ENCODE data around the gene HHIP.

Gene HHIP

GRCh38 chr4:144653781-144654545, 8.0 kb downstream of the HHIP start:
- no peak overlapping the region for H3K27ac ChIP-seq
- no peak for DNase-seq (ENCODE audit: low read depth, low spot score)

- DNase-seq (ENCODE audit: low read depth, low spot score) = no peak
Measured at GRCh38 chr4:144655491-144655890, 9.5 kb downstream of the HHIP start.

GRCh38 chr4:144656850-144657249, 10.9 kb downstream of the HHIP start:
- H3K27ac ChIP-seq = no peak overlapping the region
- DNase-seq (ENCODE audit: low read depth, low spot score) = no peak

More at GRCh38 chr4:144655491-144655890, 9.5 kb downstream of the HHIP start:
- H3K27ac ChIP-seq = no peak overlapping the region

- no peak overlapping the region for H3K27ac ChIP-seq
Measured at GRCh38 chr4:144658015-144658567, 12.1 kb downstream of the HHIP start.

GRCh38 chr4:144658903-144659302, 12.9 kb downstream of the HHIP start:
- H3K27ac ChIP-seq = no peak overlapping the region
- DNase-seq (ENCODE audit: low read depth, low spot score) = no peak

More at GRCh38 chr4:144658015-144658567, 12.1 kb downstream of the HHIP start:
- no peak for DNase-seq (ENCODE audit: low read depth, low spot score)

- DNase-seq (ENCODE audit: low read depth, low spot score) = no peak
- H3K27ac ChIP-seq = no peak overlapping the region
Measured at GRCh38 chr4:144659447-144659846, 13.5 kb downstream of the HHIP start.

- no peak for DNase-seq (ENCODE audit: low read depth, low spot score)
- H3K27ac ChIP-seq = no peak overlapping the region
Measured at GRCh38 chr4:144663834-144664475, 18.0 kb downstream of the HHIP start.

GRCh38 chr4:144666539-144667175, 20.7 kb downstream of the HHIP start:
- no peak for DNase-seq (ENCODE audit: low read depth, low spot score)
- H3K27ac ChIP-seq = no peak overlapping the region

- no peak for DNase-seq (ENCODE audit: low read depth, low spot score)
Measured at GRCh38 chr4:144667500-144667899, 21.5 kb downstream of the HHIP start.

GRCh38 chr4:144670776-144671175, 24.8 kb downstream of the HHIP start:
- DNase-seq (ENCODE audit: low read depth, low spot score) = no peak

More at GRCh38 chr4:144667500-144667899, 21.5 kb downstream of the HHIP start:
- no peak overlapping the region for H3K27ac ChIP-seq

GRCh38 chr4:144674711-144675110, 28.8 kb downstream of the HHIP start:
- no peak for DNase-seq (ENCODE audit: low read depth, low spot score)
- no peak overlapping the region for H3K27ac ChIP-seq

More at GRCh38 chr4:144670776-144671175, 24.8 kb downstream of the HHIP start:
- H3K27ac ChIP-seq = no peak overlapping the region

- DNase-seq (ENCODE audit: low read depth, low spot score) = no peak
- H3K27ac ChIP-seq = no peak overlapping the region
Measured at GRCh38 chr4:144681806-144682205, 35.9 kb downstream of the HHIP start.

- DNase-seq (ENCODE audit: low read depth, low spot score) = no peak
- no peak overlapping the region for H3K27ac ChIP-seq
Measured at GRCh38 chr4:144683516-144683915, 37.6 kb downstream of the HHIP start.

- H3K27ac ChIP-seq = no peak overlapping the region
- no peak for DNase-seq (ENCODE audit: low read depth, low spot score)
Measured at GRCh38 chr4:144685911-144686310, 40.0 kb downstream of the HHIP start.

- no peak for DNase-seq (ENCODE audit: low read depth, low spot score)
- H3K27ac ChIP-seq = no peak overlapping the region
Measured at GRCh38 chr4:144686921-144687320, 41.0 kb downstream of the HHIP start.

GRCh38 chr4:144687466-144687865, 41.5 kb downstream of the HHIP start:
- DNase-seq (ENCODE audit: low read depth, low spot score) = no peak

GRCh38 chr4:144688035-144688569, 42.1 kb downstream of the HHIP start:
- no peak overlapping the region for H3K27ac ChIP-seq
- DNase-seq (ENCODE audit: low read depth, low spot score) = no peak

More at GRCh38 chr4:144687466-144687865, 41.5 kb downstream of the HHIP start:
- no peak overlapping the region for H3K27ac ChIP-seq

- no peak for DNase-seq (ENCODE audit: low read depth, low spot score)
- no peak overlapping the region for H3K27ac ChIP-seq
Measured at GRCh38 chr4:144689125-144689524, 43.2 kb downstream of the HHIP start.

- H3K27ac ChIP-seq = no peak overlapping the region
- DNase-seq (ENCODE audit: low read depth, low spot score) = no peak
Measured at GRCh38 chr4:144695721-144696120, 49.8 kb downstream of the HHIP start.

- DNase-seq (ENCODE audit: low read depth, low spot score) = no peak
- H3K27ac ChIP-seq = no peak overlapping the region
Measured at GRCh38 chr4:144696376-144696775, 50.4 kb downstream of the HHIP start.

- H3K27ac ChIP-seq = no peak overlapping the region
- no peak for DNase-seq (ENCODE audit: low read depth, low spot score)
Measured at GRCh38 chr4:144699565-144699964, 53.6 kb downstream of the HHIP start.

Data from epithelial cell of prostate (primary cell).